Ureter (tissue), 1 donor: ENCODE data around the gene HDAC4. TPM values are rescaled to one million over a fixed set of nuclear protein-coding genes. Genes with fewer than 3 reads are reported as not detected.

ENCODE experiments used
- DNase-seq: peaks from one replicate; pipeline ENCODE4 v3.0.0-alpha.2; 2020; ENCODE audit warnings: low spot score
- total RNA-seq: library from RNA; stranded (reverse); gene quantifications from one replicate; pipeline ENCODE4 v1.2.4, GENCODE V29; 2023
- donor health status: DM: yes; HTN: yes; CAD: no.

Gene HDAC4
- total RNA-seq, 1 donor from 2014 or later, result 86.9 TPM

- DNase-seq, result no peak
These were observed 274.8 kb downstream of the HDAC4 start for GRCh38 chr2:239125726-239126675.

- DNase-seq, result no peak
These were observed 276.5 kb downstream of the HDAC4 start for GRCh38 chr2:239124152-239124899.

- no peak for DNase-seq
These were observed 278.3 kb downstream of the HDAC4 start for GRCh38 chr2:239122421-239123110.

- DNase-seq, result no peak
These were observed 279.2 kb downstream of the HDAC4 start for GRCh38 chr2:239121600-239122012.

GRCh38 chr2:239120664-239121063, 280.2 kb downstream of the HDAC4 start:
- DNase-seq, result no peak

- no peak for DNase-seq
These were observed 281.3 kb downstream of the HDAC4 start for GRCh38 chr2:239119346-239120126.

- DNase-seq, result no peak
These were observed 282.1 kb downstream of the HDAC4 start for GRCh38 chr2:239118675-239119211.

- DNase-seq, result no peak
These were observed 282.6 kb downstream of the HDAC4 start for GRCh38 chr2:239118264-239118663.

GRCh38 chr2:239117831-239118230, 283.0 kb downstream of the HDAC4 start:
- no peak for DNase-seq

GRCh38 chr2:239116456-239117246, 284.2 kb downstream of the HDAC4 start:
- DNase-seq, result no peak

GRCh38 chr2:239115616-239116015, 285.2 kb downstream of the HDAC4 start:
- no peak for DNase-seq

- no peak for DNase-seq
These were observed 286.1 kb downstream of the HDAC4 start for GRCh38 chr2:239114616-239115265.

GRCh38 chr2:239114119-239114581, 286.7 kb downstream of the HDAC4 start:
- no peak for DNase-seq

- no peak for DNase-seq
These were observed 287.2 kb downstream of the HDAC4 start for GRCh38 chr2:239113615-239114014.

GRCh38 chr2:239113171-239113570, 287.6 kb downstream of the HDAC4 start:
- DNase-seq, result no peak

GRCh38 chr2:239112127-239112774, 288.6 kb downstream of the HDAC4 start:
- no peak for DNase-seq

- DNase-seq, result no peak
These were observed 289.3 kb downstream of the HDAC4 start for GRCh38 chr2:239111401-239112100.

- DNase-seq, result peak; percentile 56
These were observed 290.2 kb downstream of the HDAC4 start for GRCh38 chr2:239110595-239111048.
